HepG2 (cell line): ENCODE data around the gene GLDN. TPM values are rescaled to one million over a fixed set of nuclear protein-coding genes. Genes with fewer than 3 reads are reported as not detected.

Experiments used
- ATAC-seq: fragments of 200-7000 bp; cut with Tn5 transposase; 3 replicates; pipeline ENCODE4 v1.9.1; 2020; ENCODE audit warnings: mild to moderate bottlenecking, moderate library complexity
- BruUV-seq: library from RNA; stranded (reverse); fragments of 400-500 nt; replicated peaks from 2 replicates; lab custom pipeline; 2021; lab: Mats Ljungman, UMichigan
- CTCF ChIA-PET: fragments of 300-600 bp; formaldehyde crosslinking; extraction: SDS; loops from one replicate; lab custom pipeline; 2021; ENCODE audit warnings: low total read pairs, inconsistent platforms, low intra/inter-chr PET ratio; lab: Yijun Ruan, JAX
- POLR2A ChIA-PET: fragments of 350-600 bp; sonication (Branson Sonifier 250); formaldehyde crosslinking; loops from one replicate; lab custom pipeline; 2020; ENCODE audit warnings: antibody characterized with exemption, inconsistent platforms; lab: Yijun Ruan, JAX
- DNase-seq: peaks from one replicate; pipeline ENCODE4 v3.0.0-alpha.2; 2015; ENCODE audit warnings: low spot score
- FAIRE-seq: peaks from 3 replicates; lab custom pipeline; 2011; peaks lifted over from hg19 to GRCh38; lab: Jason Lieb, UNC
- H2AFZ ChIP-seq: one replicate; pipeline ENCODE4 v1.6.1; 2011; ENCODE audit warnings: low read length, inconsistent platforms
- H3K27ac ChIP-seq: fragments of 300-600 bp; 3 replicates; pipeline ENCODE4 v1.8.0; 2011; ENCODE audit warnings: mixed run types, mild to moderate bottlenecking, mixed read lengths, low read length, inconsistent platforms; ENCODE audit not compliant: insufficient read depth; ENCODE audit errors: extremely low read length
- H3K27me3 ChIP-seq, 2 experiments: fragments of 200-600 bp in 1 of 2; 2 replicates in 1 of 2; 3 replicates in 1 of 2; pipeline versions ENCODE4 v1.6.0 to v1.8.0; 2011; ENCODE audit warnings: low read length in 2 of 2, mild to moderate bottlenecking in 2 of 2, moderate library complexity in 2 of 2, inconsistent platforms in 1 of 2; ENCODE audit not compliant: insufficient read depth in 2 of 2, control insufficient read depth in 1 of 2
- H3K36me3 ChIP-seq, 2 experiments: fragments of 200-600 bp in 1 of 2; replicated peaks in 1 of 2; 2 replicates in 1 of 2; 3 replicates in 1 of 2; pipeline versions ENCODE4 v1.5.1 to v1.8.0; 2011; ENCODE audit warnings: low read length in 2 of 2, inconsistent platforms in 1 of 2; ENCODE audit not compliant: insufficient read depth in 2 of 2, control insufficient read depth in 1 of 2
- H3K4me1 ChIP-seq: 2 replicates; pipeline ENCODE4 v1.5.1; 2012; ENCODE audit warnings: low read length, inconsistent platforms; ENCODE audit not compliant: insufficient read depth
- H3K4me2 ChIP-seq: 2 replicates; pipeline ENCODE4 v1.6.0; 2011; ENCODE audit warnings: low read depth, low read length, inconsistent platforms
- H3K4me3 ChIP-seq, 3 experiments: fragments of 200-600 bp in 1 of 3; sonication (generic), shearing (Covaris generic) in 1 of 3; replicated peaks in 1 of 3; 2 replicates each; pipeline ENCODE4 v1.5.1; 2011 to 2016; ENCODE audit warnings: low read length in 3 of 3, inconsistent platforms in 2 of 3, low read depth in 2 of 3, mild to moderate bottlenecking in 2 of 3, control low read depth in 1 of 3, mixed read lengths in 1 of 3; ENCODE audit not compliant: insufficient read depth in 1 of 3
- H3K79me2 ChIP-seq: one replicate; pipeline ENCODE4 v1.6.1; 2011; ENCODE audit warnings: low read length, inconsistent platforms; ENCODE audit not compliant: insufficient read depth
- H3K9ac ChIP-seq: 2 replicates; pipeline ENCODE4 v1.6.0; 2011; ENCODE audit warnings: mild to moderate bottlenecking, low read depth, low read length, inconsistent platforms; ENCODE audit not compliant: insufficient read depth
- H3K9me3 ChIP-seq: 2 replicates; pipeline ENCODE4 v1.5.1; 2012; ENCODE audit warnings: mild to moderate bottlenecking, low read length
- H4K20me1 ChIP-seq: 2 replicates; pipeline ENCODE4 v1.6.0; 2011; ENCODE audit warnings: inconsistent platforms, mild to moderate bottlenecking, low read length, moderate library complexity; ENCODE audit not compliant: insufficient read depth
- BCLAF1 ChIP-seq: fragments of 450-650 bp; IDR thresholded peaks from 2 replicates; pipeline ENCODE4 v1.6.1; 2017; ENCODE audit warnings: mild to moderate bottlenecking
- CENPT ChIP-seq: sonication (generic); formaldehyde crosslinking; IDR thresholded peaks from 2 replicates; pipeline ENCODE4 v1.8.0; 2022; ENCODE audit warnings: low read depth, mild to moderate bottlenecking, moderate library complexity, missing genetic modification reagents
- CREM ChIP-seq, 2 experiments: sonication (generic) in 1 of 2; formaldehyde crosslinking in 1 of 2; IDR thresholded peaks; 2 replicates each; pipeline versions ENCODE4 v1.4.0 to v1.6.1; 2016 to 2020; ENCODE audit warnings: antibody characterized with exemption in 1 of 2, mild to moderate bottlenecking in 1 of 2, missing genetic modification reagents in 1 of 2
- ELF4 ChIP-seq: sonication (generic); formaldehyde crosslinking; IDR thresholded peaks from 2 replicates; pipeline ENCODE4 v1.5.0; 2020; ENCODE audit warnings: missing genetic modification reagents, mild to moderate bottlenecking, moderate library complexity, borderline replicate concordance
- FOXK1 ChIP-seq: sonication (generic); formaldehyde crosslinking; IDR thresholded peaks from 2 replicates; pipeline ENCODE4 v1.4.0; 2020; ENCODE audit warnings: low read depth, missing genetic modification reagents, borderline replicate concordance
- GLMP ChIP-seq: sonication (generic); formaldehyde crosslinking; IDR thresholded peaks from 2 replicates; pipeline ENCODE4 v1.9.0; 2021; ENCODE audit warnings: missing genetic modification reagents, mild to moderate bottlenecking, borderline replicate concordance
- KAT8 ChIP-seq: IDR thresholded peaks from 2 replicates; pipeline ENCODE4 v1.6.1; 2016; ENCODE audit warnings: missing genetic modification reagents, missing compliant biosample characterization
- MATR3 ChIP-seq: sonication (generic); formaldehyde crosslinking; IDR thresholded peaks from 2 replicates; pipeline ENCODE4 v1.4.0; 2020; ENCODE audit warnings: missing genetic modification reagents
- MEF2D ChIP-seq: sonication (generic); formaldehyde crosslinking; IDR thresholded peaks from 2 replicates; pipeline ENCODE4 v1.5.1; 2020; ENCODE audit warnings: mild to moderate bottlenecking, missing genetic modification reagents
- PRDM4 ChIP-seq: sonication (generic); formaldehyde crosslinking; IDR thresholded peaks from 2 replicates; pipeline ENCODE4 v1.9.0; 2021; ENCODE audit warnings: missing genetic modification reagents, borderline replicate concordance
- RFX5 ChIP-seq: IDR thresholded peaks from 2 replicates; pipeline ENCODE4 v1.6.1; 2011; ENCODE audit warnings: low read depth, low read length, improper control_type of control experiment
- ZFP90 ChIP-seq: sonication (generic); formaldehyde crosslinking; IDR thresholded peaks from 2 replicates; pipeline ENCODE4 v1.8.0; 2022; ENCODE audit warnings: missing genetic modification reagents, mild to moderate bottlenecking, inconsistent platforms, borderline replicate concordance
- ZNF17 ChIP-seq: sonication (generic); formaldehyde crosslinking; IDR thresholded peaks from 2 replicates; pipeline ENCODE4 v1.5.0; 2020; ENCODE audit warnings: mild to moderate bottlenecking, missing genetic modification reagents
- ZNF260 ChIP-seq: sonication (generic); formaldehyde crosslinking; IDR thresholded peaks from 2 replicates; pipeline ENCODE4 v1.4.0; 2020; ENCODE audit warnings: missing genetic modification reagents, low read depth, mild to moderate bottlenecking, borderline replicate concordance
- ZNF33B ChIP-seq: sonication (generic); formaldehyde crosslinking; IDR thresholded peaks from 2 replicates; pipeline ENCODE4 v1.5.1; 2020; ENCODE audit warnings: mild to moderate bottlenecking, missing genetic modification reagents
- ZNF34 ChIP-seq: sonication (generic); formaldehyde crosslinking; IDR thresholded peaks from 2 replicates; pipeline ENCODE4 v1.4.0; 2020; ENCODE audit warnings: mild to moderate bottlenecking, missing genetic modification reagents, borderline replicate concordance
- ZNF619 ChIP-seq: sonication (generic); formaldehyde crosslinking; IDR thresholded peaks from 2 replicates; pipeline ENCODE4 v1.4.0; 2020; ENCODE audit warnings: mild to moderate bottlenecking, missing genetic modification reagents
- ZNF724P ChIP-seq: sonication (generic); formaldehyde crosslinking; IDR thresholded peaks from 2 replicates; pipeline ENCODE4 v1.8.0; 2022; ENCODE audit warnings: missing genetic modification reagents, borderline replicate concordance
- ZNF75D ChIP-seq: sonication (generic); formaldehyde crosslinking; IDR thresholded peaks from 2 replicates; pipeline ENCODE4 v1.8.1; 2023; ENCODE audit warnings: missing genetic modification reagents, mild to moderate bottlenecking, borderline replicate concordance
- WGBS: methylation state at CpG from one replicate; pipeline ENCODE4 v1.1.6; 2017; ENCODE audit warnings: low lambda C conversion rate; 5-methylcytosine and 5-hydroxymethylcytosine counted together
- in situ Hi-C: cut with HindIII; loops from 2 replicates; pipeline ENCODE4 v1.10.0; 2017; ENCODE audit warnings: low pct_unique_long_range_greater_than_20kb; ENCODE audit not compliant: extremely low pct_ligation_motif_present
- intact Hi-C: fragments of 100-400 bp; cut with micrococcal nuclease; formaldehyde crosslinking; loops from one replicate; pipeline ENCODE4 v1.10.0; 2022; ENCODE audit not compliant: unreplicated experiment
- polyA plus RNA-seq, 8 experiments: library from polyadenylated mRNA; depleted of rRNA in 3 of 8; stranded (reverse) in 7 of 8; unstranded in 1 of 8; fragments of >200 nt; fragmentation: Illumina TruSeq in 4 of 8; extraction: Trizol in 4 of 8; gene quantifications; 2 replicates each; pipeline versions ENCODE4 v1.2.1 to v1.2.3, GENCODE V29; 2011 to 2016; ENCODE audit warnings: low read depth in 4 of 8, missing spikeins in 1 of 8, mixed read lengths in 1 of 8; ENCODE audit not compliant: insufficient read depth in 1 of 8
- total RNA-seq, 5 experiments: library from RNA; depleted of rRNA; stranded (reverse); fragments of >200 nt; fragmentation: Illumina TruSeq; extraction: Trizol; gene quantifications; 2 replicates each; pipeline ENCODE4 v1.2.3, GENCODE V29; 2016; ENCODE audit warnings: low read depth in 1 of 5

Gene GLDN
- total and polyA plus RNA-seq, 2 of the 13 experiments (the other 11 are each of a cell fraction or from before 2014, with no cell fraction given): 0.86 to 1.0 TPM

DNA sequence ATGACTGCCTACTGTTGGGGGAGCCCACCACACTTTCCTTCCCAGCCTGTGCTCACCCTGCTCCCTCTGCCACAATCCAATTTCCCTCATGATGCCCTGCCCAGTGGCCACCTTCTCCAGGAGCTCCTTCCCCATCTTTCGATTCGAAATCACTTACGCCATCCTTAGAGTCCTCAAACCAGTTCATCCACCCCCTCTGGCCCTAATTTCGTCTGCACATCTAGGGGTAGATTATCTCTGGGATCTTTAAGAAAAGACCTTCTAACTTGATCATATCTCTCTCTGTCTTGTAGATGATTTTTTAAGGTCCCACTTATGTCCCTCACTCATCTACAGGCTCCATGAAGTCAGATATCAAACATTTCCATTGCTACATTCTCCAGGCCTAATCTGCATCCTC is 20.1 kb upstream of the GLDN start:
- ATAC-seq (no peak), DNase-seq (no peak), FAIRE-seq (no peak)
- intact Hi-C loops (no loop called here), in situ Hi-C loops (no loop called here)
- BruUV-seq: no TSS peak
- Histone ChIP-seq H3K9me3 (no peaks in the 10 kb centered on the region), H3K79me2 (no peaks in the 10 kb centered on the region), H3K4me2 (no peak overlapping the region), H2AFZ (no peak overlapping the region), H3K4me1 (peaks cover 52% of the 10 kb centered on the region), H3K27ac (no peak overlapping the region), H3K27me3 (no peaks in the 10 kb centered on the region), H3K4me3 (no peak overlapping the region), H4K20me1 (no peaks in the 10 kb centered on the region), H3K9ac (no peak overlapping the region), H3K36me3 (no peaks in the 10 kb centered on the region)
- POLR2A ChIA-PET: no interaction called here
- CTCF ChIA-PET: no interaction called here
- no peak for TF ChIP-seq ZFP90 (CRISPR knock-in tag)
- TF ChIP-seq ZNF33B (CRISPR knock-in tag): no peak
- no peak for TF ChIP-seq CREM (IDR thresholded peaks at IDR 0.05)
- TF ChIP-seq CREM (CRISPR knock-in tag; IDR thresholded peaks at IDR 0.05): no peak
- TF ChIP-seq RFX5: no peak
- no peak for TF ChIP-seq BCLAF1
- no peak for TF ChIP-seq ZNF619 (CRISPR knock-in tag)
- no peak for TF ChIP-seq ZNF34 (CRISPR knock-in tag)
- no peak for TF ChIP-seq ZNF260
- TF ChIP-seq MATR3 (CRISPR knock-in tag): no peak
- TF ChIP-seq KAT8 (CRISPR knock-in tag): no peak
- no peak for TF ChIP-seq MEF2D
- TF ChIP-seq PRDM4 (CRISPR knock-in tag): no peak
- TF ChIP-seq ZNF724P (CRISPR knock-in tag): no peak
- no peak for TF ChIP-seq CENPT (CRISPR knock-in tag)
- no peak for TF ChIP-seq ZNF17
- no peak for TF ChIP-seq ZNF75D (CRISPR knock-in tag)
- no peak for TF ChIP-seq GLMP
- no peak for TF ChIP-seq ELF4 (CRISPR knock-in tag)
- TF ChIP-seq FOXK1 (CRISPR knock-in tag): no peak
- 86% methylated on average over 4 of the region's 4 CpGs for WGBS
